Measurements from ENCODE around the gene GPAM. TPM values are rescaled to one million over a fixed set of nuclear protein-coding genes. Genes with fewer than 3 reads are reported as not detected.

Gene GPAM
- total RNA-seq, 1 donor from 2014 or later, result 284 TPM

DNA sequence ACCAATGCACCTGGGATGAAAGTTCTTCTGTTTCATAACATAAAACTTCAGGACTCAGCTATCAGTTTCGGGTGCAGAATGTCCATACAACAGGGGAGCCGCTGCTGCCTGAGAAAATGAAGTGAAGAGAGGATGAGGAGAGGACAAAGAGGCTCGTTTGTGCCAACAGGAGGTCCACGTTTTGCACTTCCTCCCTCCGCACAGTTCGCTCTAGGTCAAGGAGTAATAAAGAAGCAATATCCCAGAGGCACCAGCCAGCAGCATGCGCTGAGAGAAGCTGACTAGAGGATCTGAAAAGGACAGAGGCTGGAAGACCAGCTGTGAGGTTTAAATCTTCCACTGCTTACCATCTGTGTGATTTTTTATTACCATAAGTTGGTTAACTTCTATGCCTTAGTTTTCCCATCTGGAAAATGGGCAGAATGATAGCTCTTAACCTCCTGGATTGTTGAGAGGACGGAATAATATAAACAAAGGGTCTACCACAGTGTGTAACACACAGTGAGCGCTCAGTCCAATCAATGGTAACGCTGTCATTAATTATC, 709 bp downstream of the GPAM start:
- DNase-seq, result no peak

GRCh38 chr10:112177247-112177646, 6.3 kb downstream of the GPAM start:
- DNase-seq, result no peak

GRCh38 chr10:112176543-112176942, 7.0 kb downstream of the GPAM start:
- DNase-seq, result no peak

GRCh38 chr10:112175409-112175808, 8.2 kb downstream of the GPAM start:
- DNase-seq, result no peak

DNA sequence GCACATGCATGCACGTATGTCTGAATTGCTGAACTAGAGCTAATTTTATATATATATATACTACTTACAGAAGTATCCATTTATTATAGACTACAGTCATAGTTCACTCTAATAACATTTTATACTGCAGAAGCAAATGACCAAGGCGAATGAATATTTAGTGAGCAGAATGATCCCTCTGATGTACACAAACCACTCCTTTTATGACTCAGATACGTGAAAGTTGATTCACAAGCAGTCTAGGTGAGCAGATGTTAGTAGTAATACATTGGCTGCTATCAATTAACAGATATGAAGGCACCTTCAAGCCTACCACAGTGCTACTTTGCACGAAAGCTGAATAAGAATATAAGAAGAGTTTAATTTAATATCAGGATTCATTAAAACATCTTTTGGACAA, 10.4 kb downstream of the GPAM start:
- no peak for DNase-seq

GRCh38 chr10:112168733-112169132, 14.8 kb downstream of the GPAM start:
- DNase-seq, result no peak

GRCh38 chr10:112166800-112167199, 16.8 kb downstream of the GPAM start:
- DNase-seq, result no peak

GRCh38 chr10:112161757-112162518, 21.6 kb downstream of the GPAM start:
- DNase-seq, result no peak

DNA sequence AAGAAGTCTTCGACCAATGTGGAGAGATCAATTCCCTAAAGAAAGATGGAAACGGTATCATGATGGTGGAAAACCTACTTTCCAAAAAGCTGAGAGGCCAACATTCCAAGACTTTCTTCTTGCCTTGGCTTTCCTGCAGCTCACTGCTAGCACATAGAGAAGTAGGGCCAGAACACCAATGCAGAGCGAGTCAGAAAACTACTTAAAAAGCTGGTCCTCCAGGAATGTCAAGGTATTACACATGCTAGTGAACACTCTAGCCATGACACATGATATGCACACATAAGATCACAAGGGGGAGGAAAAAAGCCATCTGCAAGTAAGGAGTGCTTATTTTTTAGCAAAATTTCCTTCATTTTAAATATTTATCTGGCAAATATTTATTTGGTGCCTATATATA, 22.7 kb downstream of the GPAM start:
- DNase-seq, result no peak

- no peak for DNase-seq
Observed at GRCh38 chr10:112159469-112159868, 24.1 kb downstream of the GPAM start.

DNA sequence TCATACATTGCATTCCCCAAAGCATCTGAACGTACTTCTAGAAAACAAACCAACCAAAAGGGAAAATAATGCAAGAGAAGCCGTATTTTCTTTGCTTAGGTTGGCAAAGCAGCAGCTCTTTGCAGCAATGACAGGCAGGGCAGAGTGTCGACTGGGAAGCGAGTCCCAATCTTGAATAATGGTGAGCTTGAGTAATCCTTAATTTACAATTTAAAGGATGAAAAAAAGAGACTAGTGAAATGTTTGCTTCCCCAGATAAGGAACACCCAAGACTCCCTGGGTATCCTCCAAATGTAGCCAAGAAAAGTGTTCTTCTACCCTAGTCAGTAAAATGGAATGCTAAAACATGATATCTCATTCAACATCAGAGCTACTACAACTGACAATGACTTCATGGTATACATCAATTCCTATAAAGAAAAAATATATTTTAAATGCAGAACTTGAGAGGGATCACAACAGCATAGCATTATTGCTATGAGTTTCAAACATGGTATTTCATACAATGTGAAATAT, 32.0 kb downstream of the GPAM start:
- DNase-seq, result no peak

- DNase-seq, result no peak
Observed at GRCh38 chr10:112148331-112148730, 35.2 kb downstream of the GPAM start.

GRCh38 chr10:112146799-112147198, 36.8 kb downstream of the GPAM start:
- DNase-seq, result no peak

DNA sequence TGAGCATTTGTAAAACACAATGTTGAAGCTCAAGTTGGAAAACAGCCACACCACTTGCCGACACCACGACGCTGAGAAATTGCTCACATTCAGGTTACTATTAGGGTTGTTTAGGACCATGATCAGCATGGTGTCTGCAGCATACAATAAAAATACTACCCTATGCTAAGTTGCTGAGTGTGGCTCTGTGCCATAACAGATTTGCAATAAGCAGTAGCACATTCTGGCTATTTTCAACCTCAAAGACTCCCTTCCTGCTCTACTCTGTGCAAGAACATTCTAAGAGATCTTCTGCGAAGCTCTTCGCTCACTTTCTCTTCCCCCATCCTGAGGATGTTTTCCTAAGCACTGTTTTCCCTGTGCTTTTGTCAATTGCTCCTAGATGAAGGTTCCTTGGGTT, 38.3 kb downstream of the GPAM start:
- DNase-seq, result no peak

DNA sequence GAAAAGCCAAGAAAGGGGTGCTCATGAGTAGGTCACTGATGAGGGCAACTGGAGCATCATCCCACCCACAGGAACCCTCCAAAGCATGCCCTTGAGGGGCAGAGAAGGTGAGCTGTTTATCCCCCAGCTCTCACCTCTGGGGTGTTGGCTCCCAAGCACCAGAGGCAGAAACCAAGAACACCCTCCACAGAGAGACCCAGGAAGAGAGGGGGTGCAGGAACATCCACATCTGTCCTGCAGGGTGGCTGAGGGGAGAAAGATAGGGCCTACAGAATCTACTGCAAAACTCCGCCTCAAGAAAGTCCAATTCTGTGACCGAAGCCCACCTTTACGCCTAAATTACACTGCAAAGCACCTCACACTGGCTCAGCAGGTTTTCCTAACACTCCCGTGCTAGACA, 40.1 kb downstream of the GPAM start:
- DNase-seq, result no peak

- no peak for DNase-seq
Observed at GRCh38 chr10:112141292-112141691, 42.3 kb downstream of the GPAM start.

GRCh38 chr10:112140110-112140970, 43.2 kb downstream of the GPAM start:
- no peak for DNase-seq

GRCh38 chr10:112139176-112139575, 44.4 kb downstream of the GPAM start:
- DNase-seq, result no peak

GRCh38 chr10:112137154-112137987, 46.2 kb downstream of the GPAM start:
- DNase-seq, result peak; percentile 22

- DNase-seq, result no peak
Observed at GRCh38 chr10:112136486-112137153, 46.9 kb downstream of the GPAM start.

GRCh38 chr10:112135604-112136003, 48.0 kb downstream of the GPAM start:
- DNase-seq, result no peak

DNA sequence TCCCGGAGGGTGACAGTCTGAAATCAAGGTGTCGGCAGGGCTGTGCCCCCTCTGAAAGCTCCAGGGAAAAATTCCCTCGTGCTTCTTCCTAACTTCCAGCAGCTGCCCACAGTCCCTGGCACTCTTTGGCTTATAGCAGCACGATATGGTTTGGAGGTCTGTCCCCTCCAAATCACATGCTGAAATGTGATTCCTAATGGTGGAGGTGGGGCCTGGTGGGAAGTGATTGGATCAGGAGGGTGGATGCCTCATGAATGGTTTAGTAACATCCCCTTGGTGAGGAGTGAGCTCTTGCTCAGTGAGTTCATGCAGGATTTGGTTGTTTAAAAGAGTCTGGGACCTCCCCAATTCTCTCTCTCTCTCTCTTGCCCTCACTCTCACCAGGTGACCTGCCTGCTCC, 51.1 kb downstream of the GPAM start:
- DNase-seq, result no peak

Measured in skin of body (tissue), 2 donors.